Measurements from ENCODE around the gene NLE1.
"Not testable (repeated sequence)": the region's sequence is repeated elsewhere in the genome, so short reads cannot be mapped to it uniquely, and the experiment has no call there.

NLE1 gene

GRCh38 chr17:35141681-35142466, at the start of gene NLE1:
NLE1 (minus strand) TSS chr17:35142303; CDS start chr17:35142275, 28 bp downstream.
- peak; percentile 81 to 86 (median 86) for DNase-seq (ENCODE audit: low read depth in 3 of 3)

DNA sequence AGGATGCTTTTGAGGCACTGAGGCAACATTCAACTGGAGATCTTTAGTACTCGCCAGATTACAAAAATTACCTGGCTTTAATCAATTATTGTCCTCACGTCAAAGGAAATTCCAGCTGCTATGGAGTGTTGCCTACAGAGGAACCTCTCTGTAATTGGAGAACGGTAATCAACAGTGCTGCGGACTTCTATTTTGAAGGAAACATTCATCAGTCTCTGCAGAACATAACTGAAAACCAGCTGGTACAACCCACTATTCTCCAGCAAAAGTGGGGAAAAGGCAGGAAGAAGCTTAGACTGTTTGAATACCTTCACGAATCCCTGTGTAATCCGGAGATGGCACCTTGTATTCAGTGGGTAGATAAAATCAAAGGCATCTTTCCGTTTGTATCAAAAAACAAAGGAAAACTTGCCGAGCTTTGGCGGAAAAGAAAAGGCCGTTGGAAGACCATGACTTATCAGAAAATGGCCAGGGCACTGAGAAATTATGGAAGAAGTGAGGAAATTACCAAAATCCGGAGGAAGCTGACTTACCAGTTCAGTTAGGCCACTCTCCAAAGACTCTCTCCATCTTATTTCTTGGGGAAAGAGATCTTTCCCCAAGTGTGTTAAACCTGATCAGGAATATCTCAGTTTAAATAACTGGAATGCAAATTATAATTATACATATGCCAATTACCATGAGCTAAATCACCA, 49.0 kb upstream of the NLE1 start:
- no peak for DNase-seq (ENCODE audit: low read depth in 3 of 3)

GRCh38 chr17:35189291-35189690, 47.2 kb upstream of the NLE1 start:
- no peak for DNase-seq (ENCODE audit: low read depth in 3 of 3)

DNA sequence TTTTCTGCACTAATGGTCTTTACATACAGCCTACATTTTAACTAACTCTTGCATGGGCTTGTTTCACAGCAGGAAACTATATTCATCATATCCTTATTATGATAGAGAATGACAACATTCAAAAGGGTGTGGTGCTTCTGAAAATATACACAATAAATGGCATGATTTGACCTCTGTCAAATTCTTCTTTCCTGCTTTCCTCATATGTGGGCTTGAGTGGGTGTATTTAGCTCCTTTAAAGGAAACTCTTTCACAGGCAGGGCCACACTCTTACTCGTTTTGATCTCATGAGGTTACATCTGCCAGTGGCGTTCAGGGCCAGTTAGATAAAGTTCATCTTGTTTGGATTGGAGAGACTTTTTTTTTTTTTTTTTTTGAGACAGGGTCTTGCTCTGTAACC, 46.0 kb upstream of the NLE1 start:
- DNase-seq (ENCODE audit: low read depth in 3 of 3) = no peak

DNA sequence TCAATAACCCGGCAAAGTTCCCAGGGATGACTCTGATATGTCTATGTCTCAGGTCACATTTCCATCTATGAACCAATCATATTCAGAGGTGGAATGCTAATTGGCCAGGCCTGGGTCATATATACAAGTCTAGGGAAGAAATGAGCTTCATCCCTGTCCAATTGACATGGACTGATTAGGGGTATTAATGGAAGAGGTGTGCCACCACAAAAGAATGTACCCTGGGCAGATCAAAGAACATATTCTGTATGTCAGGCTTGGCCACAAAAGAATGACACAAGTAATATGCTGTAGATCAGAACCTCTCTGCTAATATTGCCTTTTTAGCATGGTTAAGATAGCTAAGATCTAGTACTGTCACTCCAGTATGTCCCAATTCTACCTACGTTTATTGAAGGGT, 45.4 kb upstream of the NLE1 start:
- DNase-seq (ENCODE audit: low read depth in 3 of 3) = no peak

GRCh38 chr17:35185849-35186248, 43.7 kb upstream of the NLE1 start:
- no peak for DNase-seq (ENCODE audit: low read depth in 3 of 3)

GRCh38 chr17:35184274-35184673, 42.2 kb upstream of the NLE1 start:
- no peak for DNase-seq (ENCODE audit: low read depth in 3 of 3)

DNA sequence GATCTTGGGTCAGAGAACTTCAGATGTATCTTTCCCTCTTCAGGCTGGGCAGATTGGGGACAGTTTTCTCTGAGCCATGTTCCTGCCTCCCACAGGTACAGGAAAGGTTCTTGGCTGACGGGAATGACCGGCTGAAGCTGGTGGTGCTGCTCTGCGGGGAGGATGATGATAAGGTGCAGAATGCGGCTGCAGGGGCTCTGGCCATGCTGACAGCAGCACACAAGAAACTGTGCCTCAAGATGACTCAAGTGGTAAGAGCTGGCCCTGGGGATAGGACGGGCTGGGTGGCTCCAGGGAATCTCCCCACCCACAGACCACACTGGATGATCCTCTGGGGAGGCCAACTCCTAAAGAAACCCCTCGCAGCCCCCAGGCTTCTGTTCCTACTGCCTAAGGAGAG, 41.2 kb upstream of the NLE1 start:
- no peak for DNase-seq (ENCODE audit: low read depth in 3 of 3)

DNA sequence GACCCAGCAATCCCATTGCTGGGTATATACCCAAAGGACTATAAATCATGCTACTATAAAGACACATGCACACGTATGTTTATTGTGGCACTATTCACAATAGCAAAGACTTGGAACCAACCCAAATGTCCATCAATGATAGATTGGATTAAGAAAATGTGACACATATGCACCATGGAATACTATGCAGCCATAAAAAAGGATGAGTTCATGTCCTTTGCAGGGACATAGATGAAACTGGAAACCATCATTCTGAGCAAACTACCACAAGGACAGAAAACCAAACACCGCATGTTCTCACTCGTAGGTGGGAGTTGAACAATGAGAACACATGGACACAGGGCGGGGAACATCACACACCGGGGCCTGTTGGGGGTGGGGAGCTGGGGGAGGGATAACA, 37.3 kb upstream of the NLE1 start:
- DNase-seq (ENCODE audit: low read depth in 3 of 3) = not testable (repeated sequence)

DNA sequence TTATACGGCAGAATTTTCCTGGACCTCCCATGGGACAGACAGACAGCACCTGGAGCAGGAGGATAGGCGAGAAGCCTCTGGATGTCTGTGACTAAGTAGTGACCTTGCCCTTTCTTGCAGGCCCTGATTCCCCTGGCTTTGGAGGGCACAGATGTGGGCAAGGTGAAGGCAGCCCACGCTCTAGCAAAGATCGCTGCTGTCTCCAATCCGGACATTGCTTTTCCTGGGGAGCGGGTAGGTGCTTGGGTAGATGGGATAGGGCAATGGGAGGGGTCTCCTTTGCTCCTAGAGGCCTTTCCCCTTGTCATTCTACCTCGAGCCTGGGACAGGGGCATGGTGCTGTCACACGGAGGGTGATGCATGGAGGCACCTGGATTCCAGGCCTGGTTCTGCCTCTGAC, 34.8 kb upstream of the NLE1 start:
- no peak for DNase-seq (ENCODE audit: low read depth in 3 of 3)

DNA sequence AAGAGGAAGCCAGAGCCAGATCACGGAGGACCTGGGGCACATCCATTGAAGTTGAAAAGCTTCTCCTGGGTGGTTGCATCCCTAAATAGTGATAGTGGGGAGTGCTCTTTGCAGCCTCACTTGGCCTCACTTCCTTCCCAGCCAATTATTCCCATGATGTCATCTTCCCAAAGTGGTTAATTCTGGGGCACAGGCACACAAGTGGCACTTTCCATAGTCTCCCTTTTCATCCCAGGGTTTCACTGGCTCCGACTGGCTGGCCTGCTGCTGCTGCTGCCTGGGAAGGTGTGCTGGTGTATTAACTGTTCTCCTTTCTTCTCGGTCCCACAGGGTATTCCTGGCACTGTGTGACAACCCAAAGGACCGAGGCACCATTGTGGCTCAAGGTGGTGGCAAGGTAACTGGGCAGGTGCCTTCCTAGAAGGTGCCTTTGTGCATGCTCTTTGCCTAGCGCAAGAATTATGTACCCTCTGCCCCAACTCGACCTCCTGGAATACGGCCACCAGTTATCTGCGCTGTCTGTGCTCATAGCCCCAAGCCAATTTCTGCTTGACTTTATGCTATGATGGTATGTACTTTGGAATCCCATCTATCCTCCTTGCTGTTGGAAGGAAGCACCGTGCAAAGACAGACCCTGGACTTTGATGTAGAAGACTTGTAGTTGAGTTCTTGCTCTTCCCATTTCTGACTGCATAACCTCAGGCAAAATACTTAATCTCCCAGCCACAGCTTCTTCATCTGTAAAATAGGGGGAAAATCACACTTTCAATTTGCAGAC, 33.7 kb upstream of the NLE1 start:
- no peak for DNase-seq (ENCODE audit: low read depth in 3 of 3)

DNA sequence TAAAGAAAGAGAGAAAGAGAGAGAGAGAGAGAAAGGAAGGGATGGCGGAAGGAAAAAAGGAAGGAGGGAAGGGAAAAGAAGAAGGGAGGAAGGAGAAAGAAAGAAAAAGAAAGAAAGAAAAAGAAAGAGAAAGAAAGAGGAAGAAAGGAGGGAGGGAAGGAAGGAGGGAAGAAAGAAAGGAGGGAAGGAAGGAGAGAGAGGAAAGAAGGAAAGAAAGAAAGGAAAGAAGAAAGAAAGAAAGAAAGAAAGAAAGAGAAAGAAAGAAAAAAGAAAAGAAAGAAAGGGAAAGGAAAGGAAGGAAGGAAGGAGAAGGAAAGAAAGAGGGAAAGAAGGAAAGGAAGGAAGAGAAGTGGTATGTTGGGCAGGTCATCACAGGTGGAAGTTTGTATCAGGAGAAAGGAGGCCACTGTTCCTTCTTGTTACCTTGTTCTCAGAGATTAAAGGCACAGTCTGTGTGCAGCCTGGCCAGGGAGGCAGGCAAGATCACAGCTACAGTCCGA, 32.8 kb upstream of the NLE1 start:
- no peak for DNase-seq (ENCODE audit: low read depth in 3 of 3)

- not testable (repeated sequence) for DNase-seq (ENCODE audit: low read depth in 3 of 3)
These were observed 30.2 kb upstream of the NLE1 start for GRCh38 chr17:35172321-35172720.

DNA sequence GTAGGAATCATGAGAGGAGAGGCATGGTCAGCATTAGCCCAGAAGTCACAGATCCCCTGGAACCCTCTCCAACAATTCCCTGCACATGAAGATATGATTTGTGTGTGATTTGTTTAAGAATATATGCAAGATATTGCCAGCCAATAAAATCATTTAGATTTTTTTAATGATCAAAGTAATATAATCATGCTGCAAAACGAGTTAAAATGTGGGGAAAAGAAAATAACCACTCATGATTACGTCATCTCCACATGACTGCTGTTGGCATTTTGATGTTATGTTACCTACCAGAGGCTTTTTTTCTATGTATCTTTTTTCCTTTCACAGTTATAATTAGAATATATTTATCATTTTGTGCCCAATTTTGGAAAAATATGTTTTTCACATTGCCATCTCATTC, 29.7 kb upstream of the NLE1 start:
- no peak for DNase-seq (ENCODE audit: low read depth in 3 of 3)

DNA sequence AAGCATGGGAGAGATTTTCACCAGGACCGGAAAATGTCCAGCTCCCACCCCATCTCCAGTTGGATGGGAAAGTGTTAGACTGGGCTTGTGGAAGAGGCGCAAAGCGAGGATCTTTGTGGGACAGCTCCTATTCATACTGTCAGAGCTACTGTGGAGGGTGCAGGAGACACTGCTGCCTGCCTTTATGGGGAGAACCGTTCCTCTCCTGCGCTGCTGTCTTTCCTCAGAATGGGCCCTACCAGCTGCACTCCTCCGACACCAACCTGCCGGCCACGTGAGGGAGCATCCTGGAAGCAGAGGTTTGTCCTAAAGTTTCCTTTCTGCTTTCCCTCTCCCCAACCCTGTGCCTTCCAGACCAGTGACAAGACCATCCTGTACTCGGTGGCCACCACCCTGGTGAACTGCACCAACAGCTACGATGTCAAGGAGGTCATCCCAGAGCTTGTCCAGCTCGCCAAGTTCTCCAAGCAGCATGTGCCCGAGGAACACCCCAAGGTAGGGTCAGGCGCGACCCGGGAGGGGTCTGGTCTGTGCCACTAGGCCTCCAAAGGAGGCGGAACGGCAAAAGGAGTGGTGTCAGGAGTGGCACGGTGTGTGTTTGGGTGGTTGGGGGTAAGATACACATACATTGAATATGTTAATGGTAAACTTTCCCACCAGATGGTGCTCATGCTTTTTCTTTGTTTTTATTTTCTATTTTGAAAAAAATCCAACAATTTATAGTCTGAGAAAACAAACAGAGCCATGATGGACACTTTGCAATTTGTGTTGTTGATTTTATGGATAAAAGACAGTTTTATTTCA, 29.1 kb upstream of the NLE1 start:
- no peak for DNase-seq (ENCODE audit: low read depth in 3 of 3)

DNA sequence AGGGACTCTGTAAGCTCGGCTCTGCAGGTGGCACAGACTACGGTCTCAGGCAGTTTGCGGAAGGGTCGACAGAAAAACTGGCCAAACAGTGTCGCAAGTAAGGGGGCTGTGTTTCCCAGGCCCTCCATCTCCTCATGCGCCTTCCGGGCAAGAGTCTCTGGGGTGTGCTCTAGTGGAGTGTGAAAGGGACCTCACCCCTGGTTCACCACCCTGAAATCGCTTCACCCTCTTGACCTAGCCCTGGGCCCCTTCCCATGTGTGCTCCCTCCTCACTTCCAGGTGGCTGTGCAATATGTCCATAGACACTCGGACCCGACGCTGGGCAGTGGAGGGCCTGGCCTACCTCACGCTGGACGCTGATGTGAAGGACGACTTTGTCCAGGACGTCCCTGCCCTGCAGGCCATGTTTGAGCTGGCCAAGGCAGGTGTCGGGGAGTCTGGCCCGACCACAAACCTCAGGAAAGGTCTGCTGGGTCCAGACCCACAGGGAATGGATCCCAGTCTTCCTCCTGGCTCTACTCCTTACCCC, 27.8 kb upstream of the NLE1 start:
- no peak for DNase-seq (ENCODE audit: low read depth in 3 of 3)

DNA sequence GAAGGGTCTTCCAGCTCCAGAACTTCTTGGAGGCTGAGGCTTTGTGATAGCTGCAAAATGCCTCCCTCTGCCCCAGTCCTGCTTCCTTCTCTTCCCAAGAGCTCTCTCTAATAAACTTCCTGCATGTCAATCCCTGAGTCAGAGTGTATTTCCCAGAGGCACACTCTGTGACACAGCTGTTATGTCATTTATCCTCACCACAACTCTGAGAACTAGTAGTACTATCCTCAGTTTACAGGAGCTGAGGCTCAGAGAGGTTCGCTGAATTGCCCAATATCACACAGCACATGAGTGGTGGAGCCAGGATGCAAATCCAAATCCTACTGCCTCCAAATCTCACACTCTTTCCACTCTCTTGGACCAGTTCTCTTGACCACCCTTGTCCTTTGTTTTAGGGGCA, 25.6 kb upstream of the NLE1 start:
- no peak for DNase-seq (ENCODE audit: low read depth in 3 of 3)

GRCh38 chr17:35167046-35167445, 24.9 kb upstream of the NLE1 start:
- DNase-seq (ENCODE audit: low read depth in 3 of 3) = no peak

- no peak for DNase-seq (ENCODE audit: low read depth in 3 of 3)
These were observed 24.4 kb upstream of the NLE1 start for GRCh38 chr17:35166526-35166925.

DNA sequence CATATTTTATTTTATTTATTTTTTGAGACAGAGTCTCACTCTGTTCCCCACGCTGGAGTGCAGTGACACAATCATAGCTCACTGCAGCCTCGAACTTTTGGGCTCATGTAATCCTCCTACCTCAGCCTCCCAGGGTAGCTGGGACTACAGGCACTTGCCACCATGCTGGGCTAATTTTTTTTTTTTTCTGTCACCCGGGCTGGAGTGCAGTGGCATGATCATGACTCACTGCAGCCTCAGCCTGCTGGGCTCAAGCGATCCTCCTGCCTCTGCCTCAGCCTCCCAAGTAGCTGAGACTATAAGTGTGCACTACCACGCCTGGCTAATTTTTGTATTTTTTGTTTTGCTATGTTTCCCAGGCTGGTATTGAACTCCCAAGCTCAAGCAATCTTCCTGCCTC, 22.6 kb upstream of the NLE1 start:
- no peak for DNase-seq (ENCODE audit: low read depth in 3 of 3)

- no peak for DNase-seq (ENCODE audit: low read depth in 3 of 3)
These were observed 21.8 kb upstream of the NLE1 start for GRCh38 chr17:35163886-35164285.
